PC-9 (cell line): ENCODE measurements around the gene MAPRE3. TPM values are rescaled to one million over a fixed set of nuclear protein-coding genes. Genes with fewer than 3 reads are reported as not detected.
"Not testable (repeated sequence)": the region's sequence is repeated elsewhere in the genome, so short reads cannot be mapped to it uniquely, and the experiment has no call there.

Experiments used
- BruUV-seq: library from RNA; stranded (reverse); fragments of 400-500 nt; replicated peaks from 2 replicates; lab custom pipeline; 2021; lab: Mats Ljungman, UMichigan
- CTCF ChIA-PET: fragments of 300-600 bp; sonication (Branson Sonifier 250); formaldehyde crosslinking; loops from one replicate; lab custom pipeline; 2022; ENCODE audit warnings: antibody characterized with exemption; lab: Charles Lee
- POLR2A ChIA-PET: fragments of 300-600 bp; sonication (Branson Sonifier 250); formaldehyde crosslinking; loops from one replicate; lab custom pipeline; 2022; ENCODE audit warnings: antibody characterized with exemption; ENCODE audit not compliant: unreplicated experiment; lab: Charles Lee
- DNase-seq, 2 experiments: peaks; one replicate each; pipeline versions ENCODE4 v3.0.0 to v3.0.0-alpha.2; 2015 to 2022; ENCODE audit warnings: mixed read lengths in 1 of 2
- H2AFZ ChIP-seq: fragments of 200-600 bp; sonication (generic); 2 replicates; pipeline ENCODE4 v1.8.1; 2017; ENCODE audit warnings: antibody characterized with exemption
- H3F3A ChIP-seq: fragments of 200-600 bp; sonication (generic); 2 replicates; pipeline ENCODE4 v1.8.1; 2017; ENCODE audit warnings: antibody characterized with exemption, mild to moderate bottlenecking, low read depth; ENCODE audit not compliant: insufficient read depth
- H3K27ac ChIP-seq: fragments of 200-600 bp; sonication (generic); 2 replicates; pipeline ENCODE4 v1.6.1; 2016; ENCODE audit warnings: mixed run types
- H3K27me3 ChIP-seq: fragments of 200-600 bp; sonication (generic); 2 replicates; pipeline ENCODE4 v1.6.1; 2016; ENCODE audit warnings: low read depth, mixed run types; ENCODE audit not compliant: insufficient read depth
- H3K36me3 ChIP-seq: fragments of 200-600 bp; sonication (generic); 2 replicates; pipeline ENCODE4 v1.6.1; 2016; ENCODE audit warnings: low read depth, mixed run types
- H3K4me1 ChIP-seq: fragments of 200-600 bp; sonication (generic); replicated peaks from 2 replicates; pipeline ENCODE4 v1.6.1; 2016; ENCODE audit warnings: mixed run types; ENCODE audit not compliant: insufficient read depth
- H3K4me2 ChIP-seq: fragments of 200-600 bp; sonication (generic); 2 replicates; pipeline ENCODE4 v1.6.1; 2017; ENCODE audit warnings: mixed run types
- H3K4me3 ChIP-seq: fragments of 200-600 bp; sonication (generic); 2 replicates; pipeline ENCODE4 v1.6.1; 2016; ENCODE audit warnings: mixed run types
- H3K79me2 ChIP-seq: fragments of 200-600 bp; sonication (generic); 2 replicates; pipeline ENCODE4 v1.6.1; 2017; ENCODE audit warnings: low read depth, mixed run types
- H3K9me2 ChIP-seq: fragments of 200-600 bp; sonication (generic); 2 replicates; pipeline ENCODE4 v1.8.1; 2017; ENCODE audit warnings: mild to moderate bottlenecking; ENCODE audit not compliant: insufficient read depth
- H3K9me3 ChIP-seq: fragments of 200-600 bp; sonication (generic); 2 replicates; pipeline ENCODE4 v1.8.1; 2016; ENCODE audit warnings: low read depth; ENCODE audit not compliant: insufficient read depth
- H4K20me1 ChIP-seq: fragments of 200-600 bp; sonication (generic); 2 replicates; pipeline ENCODE4 v1.8.1; 2017; ENCODE audit not compliant: insufficient read depth
- EZH2 ChIP-seq: fragments of 200-600 bp; sonication (generic); IDR thresholded peaks from 2 replicates; pipeline ENCODE4 v1.8.0; 2017; ENCODE audit warnings: antibody characterized with exemption, low read depth
- intact Hi-C: fragments of 100-400 bp; cut with micrococcal nuclease; formaldehyde crosslinking; loops from one replicate; pipeline ENCODE4 v1.10.0; 2022; ENCODE audit not compliant: unreplicated experiment
- total RNA-seq: library from RNA; stranded (reverse); gene quantifications from 2 replicates; pipeline ENCODE4 v1.2.3, GENCODE V29; 2021
- TF ChIP-seq, protein P1 (sequence below): fragments of 200-600 bp; sonication (generic); conservative IDR thresholded peaks from 2 replicates; pipeline ENCODE4 v1.6.1; 2017; ENCODE audit warnings: mixed run types, antibody characterized with exemption, mild to moderate bottlenecking, moderate library complexity

MAPRE3 gene
- total RNA-seq, 1 experiment from 2014 or later: 25.2 TPM

GRCh38 chr2:27074738-27075565, 104.5 kb downstream of the MAPRE3 start:
- TF ChIP-seq, protein P1, sequence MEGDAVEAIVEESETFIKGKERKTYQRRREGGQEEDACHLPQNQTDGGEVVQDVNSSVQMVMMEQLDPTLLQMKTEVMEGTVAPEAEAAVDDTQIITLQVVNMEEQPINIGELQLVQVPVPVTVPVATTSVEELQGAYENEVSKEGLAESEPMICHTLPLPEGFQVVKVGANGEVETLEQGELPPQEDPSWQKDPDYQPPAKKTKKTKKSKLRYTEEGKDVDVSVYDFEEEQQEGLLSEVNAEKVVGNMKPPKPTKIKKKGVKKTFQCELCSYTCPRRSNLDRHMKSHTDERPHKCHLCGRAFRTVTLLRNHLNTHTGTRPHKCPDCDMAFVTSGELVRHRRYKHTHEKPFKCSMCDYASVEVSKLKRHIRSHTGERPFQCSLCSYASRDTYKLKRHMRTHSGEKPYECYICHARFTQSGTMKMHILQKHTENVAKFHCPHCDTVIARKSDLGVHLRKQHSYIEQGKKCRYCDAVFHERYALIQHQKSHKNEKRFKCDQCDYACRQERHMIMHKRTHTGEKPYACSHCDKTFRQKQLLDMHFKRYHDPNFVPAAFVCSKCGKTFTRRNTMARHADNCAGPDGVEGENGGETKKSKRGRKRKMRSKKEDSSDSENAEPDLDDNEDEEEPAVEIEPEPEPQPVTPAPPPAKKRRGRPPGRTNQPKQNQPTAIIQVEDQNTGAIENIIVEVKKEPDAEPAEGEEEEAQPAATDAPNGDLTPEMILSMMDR: no peak
- no peak for TF ChIP-seq EZH2
- no peaks in the 10 kb centered on the region for H3K9me2 ChIP-seq
- intact Hi-C loops: no loop called here
- H3K27me3 ChIP-seq: peaks cover 18% of the 10 kb centered on the region
- BruUV-seq: no TSS peak
- H4K20me1 ChIP-seq: no peaks in the 10 kb centered on the region
- no peak overlapping the region for H3K4me2 ChIP-seq
- peaks cover 9% of the 10 kb centered on the region; the same call in 1 of the 2 replicates for H3F3A ChIP-seq
- ChIA-PET CTCF (no interaction called here), POLR2A (no interaction called here)
- peaks cover 7% of the 10 kb centered on the region for H3K4me1 ChIP-seq
- H3K27ac ChIP-seq: no peak overlapping the region
- peaks cover 14% of the 10 kb centered on the region for H3K79me2 ChIP-seq
- H2AFZ ChIP-seq: no peak overlapping the region
- no peaks in the 10 kb centered on the region for H3K36me3 ChIP-seq
- H3K9me3 ChIP-seq: no peaks in the 10 kb centered on the region
- no peak for DNase-seq
- no peak overlapping the region for H3K4me3 ChIP-seq

DNA sequence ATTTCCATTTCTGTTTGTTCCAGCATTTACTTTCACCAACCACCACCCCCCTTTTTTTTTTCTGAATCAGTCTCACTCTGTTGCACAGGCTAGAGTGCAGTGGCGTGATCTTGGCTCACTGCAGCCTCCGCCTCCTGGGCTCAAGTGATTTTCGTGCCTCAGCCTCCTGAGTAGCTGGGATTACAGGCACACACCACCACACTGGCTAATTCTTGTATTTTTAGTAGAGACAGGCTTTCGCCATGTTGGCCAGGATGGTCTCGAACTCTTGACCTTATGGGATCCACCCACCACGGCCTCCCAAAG, 105.1 kb downstream of the MAPRE3 start:
- H3K27me3 ChIP-seq: peaks cover 18% of the 10 kb centered on the region
- H3K36me3 ChIP-seq, intact Hi-C loops, H3K4me2 ChIP-seq, H3K79me2 ChIP-seq, H2AFZ ChIP-seq, H3K9me2 ChIP-seq, BruUV-seq, H3K27ac ChIP-seq, DNase-seq, H3F3A ChIP-seq, H3K9me3 ChIP-seq, CTCF ChIA-PET, POLR2A ChIA-PET, H3K4me3 ChIP-seq, H3K4me1 ChIP-seq, H4K20me1 ChIP-seq: not testable (repeated sequence)

DNA sequence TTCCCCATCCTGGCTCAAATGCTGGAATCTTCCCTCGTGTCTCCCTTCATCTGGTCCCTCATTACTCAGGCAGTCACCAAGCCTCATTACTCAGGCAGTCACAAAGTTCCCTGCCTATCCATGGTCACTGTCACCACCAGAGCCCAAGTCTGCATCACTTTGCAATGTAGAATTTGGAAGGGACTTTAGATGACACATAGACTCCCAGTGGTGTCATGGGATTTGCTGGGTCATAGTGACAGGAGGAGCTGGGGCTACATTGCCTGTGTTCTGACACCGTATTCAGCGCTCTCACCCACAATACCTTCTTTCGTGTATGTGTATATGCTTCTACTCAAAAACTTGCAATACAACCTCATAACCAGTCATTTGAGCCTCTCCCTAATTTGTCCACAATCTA, 105.9 kb downstream of the MAPRE3 start:
- H3K9me2 ChIP-seq: no peaks in the 10 kb centered on the region
- no peak overlapping the region for H2AFZ ChIP-seq
- H3K27ac ChIP-seq: no peak overlapping the region
- no peaks in the 10 kb centered on the region for H3K36me3 ChIP-seq
- intact Hi-C loops: no loop called here
- TF ChIP-seq, protein P1: no peak
- no peak for TF ChIP-seq EZH2
- H3K27me3 ChIP-seq: peaks cover 18% of the 10 kb centered on the region
- no peak for DNase-seq
- no peak overlapping the region for H3K4me2 ChIP-seq
- H3F3A ChIP-seq: peaks cover 9% of the 10 kb centered on the region; the same call in 1 of the 2 replicates
- CTCF ChIA-PET: no interaction called here
- no TSS peak for BruUV-seq
- no peaks in the 10 kb centered on the region for H3K9me3 ChIP-seq
- POLR2A ChIA-PET: no interaction called here
- H3K79me2 ChIP-seq: peaks cover under 1% of the 10 kb centered on the region; the same call in 1 of the 2 replicates
- H3K4me3 ChIP-seq: no peak overlapping the region
- H4K20me1 ChIP-seq: no peaks in the 10 kb centered on the region
- peaks cover under 1% of the 10 kb centered on the region; the same call in 1 of the 2 replicates for H3K4me1 ChIP-seq

Other genes with a start within 250 kb of the MAPRE3 start
- 28.0 and 39.1 TPM in 2 replicates for gene SLC35F6, start 206.4 kb upstream of the MAPRE3 start, total RNA-seq
- 43.6 and 48.8 TPM in 2 replicates for gene CENPA, start 184.6 kb upstream of the MAPRE3 start, total RNA-seq
- not detected in 2 replicates for gene DPYSL5, start 122.5 kb upstream of the MAPRE3 start, total RNA-seq
- 60.9 and 65.6 TPM in 2 replicates for gene TMEM214, start 62.3 kb downstream of the MAPRE3 start, total RNA-seq
- gene AGBL5, start 81.0 kb downstream of the MAPRE3 start, total RNA-seq: 63.2 and 64.0 TPM in 2 replicates
- 165 and 166 TPM in 2 replicates for gene OST4, start 101.0 kb downstream of the MAPRE3 start, total RNA-seq
- gene EMILIN1, start 108.0 kb downstream of the MAPRE3 start, total RNA-seq: 0.83 and 1.6 TPM in 2 replicates
- 4.4 and 10.4 TPM in 2 replicates for gene KHK, start 116.1 kb downstream of the MAPRE3 start, total RNA-seq
- gene CGREF1, start 148.5 kb downstream of the MAPRE3 start, total RNA-seq: 0.37 TPM in 1 of 2 replicates, not detected in the other
- gene ABHD1, start 153.2 kb downstream of the MAPRE3 start, total RNA-seq: not detected in 2 replicates
- gene PREB, start 164.0 kb downstream of the MAPRE3 start, total RNA-seq: 35.7 and 36.2 TPM in 2 replicates
- gene PRR30, start 168.8 kb downstream of the MAPRE3 start, total RNA-seq: not detected in 2 replicates
- gene TCF23, start 178.4 kb downstream of the MAPRE3 start, total RNA-seq: not detected in 2 replicates
- 92.8 and 126 TPM in 2 replicates for gene ATRAID, start 241.4 kb downstream of the MAPRE3 start, total RNA-seq
- gene SLC5A6, start 241.6 kb downstream of the MAPRE3 start, total RNA-seq: 49.0 and 70.0 TPM in 2 replicates
- 41.5 and 70.8 TPM in 2 replicates for gene CAD, start 246.7 kb downstream of the MAPRE3 start, total RNA-seq